HEK293 (cell line): ENCODE data around the gene SEC22B.

Source experiments
- AEBP2 ChIP-seq: fragments of 450-650 bp; formaldehyde crosslinking; IDR thresholded peaks from 2 replicates; pipeline ENCODE4 v1.5.1; 2016; ENCODE audit warnings: missing biosample characterization, missing genetic modification characterization, borderline replicate concordance
- FEZF1 ChIP-seq: fragments of 450-650 bp; formaldehyde crosslinking; IDR thresholded peaks from 2 replicates; pipeline ENCODE4 v1.5.1; 2016; ENCODE audit warnings: missing biosample characterization, missing genetic modification characterization
- HIC1 ChIP-seq: fragments of 450-650 bp; formaldehyde crosslinking; IDR thresholded peaks from 2 replicates; pipeline ENCODE4 v1.5.1; 2016; ENCODE audit warnings: missing biosample characterization, missing genetic modification characterization
- KLF7 ChIP-seq: fragments of 450-650 bp; formaldehyde crosslinking; IDR thresholded peaks from 2 replicates; pipeline ENCODE4 v1.5.1; 2016; ENCODE audit warnings: missing biosample characterization, missing genetic modification characterization, borderline replicate concordance
- TCF7L2 ChIP-seq: IDR thresholded peaks from 2 replicates; pipeline ENCODE4 v1.6.1; 2011; ENCODE audit warnings: low read depth, mild to moderate bottlenecking, inconsistent platforms, low read length, moderate library complexity, borderline replicate concordance
- YY1 ChIP-seq: fragments of 450-650 bp; formaldehyde crosslinking; IDR thresholded peaks from 2 replicates; pipeline ENCODE4 v1.5.1; 2018; ENCODE audit warnings: missing biosample characterization, missing genetic modification characterization
- ZBTB1 ChIP-seq: fragments of 450-650 bp; formaldehyde crosslinking; IDR thresholded peaks from 2 replicates; pipeline ENCODE4 v1.5.1; 2016; ENCODE audit warnings: missing biosample characterization, missing genetic modification characterization
- ZBTB20 ChIP-seq: fragments of 450-650 bp; formaldehyde crosslinking; IDR thresholded peaks from 2 replicates; pipeline ENCODE4 v1.5.1; 2016; ENCODE audit warnings: missing biosample characterization, missing genetic modification characterization
- ZBTB21 ChIP-seq: fragments of 450-650 bp; formaldehyde crosslinking; IDR thresholded peaks from 2 replicates; pipeline ENCODE4 v1.5.1; 2017; ENCODE audit warnings: missing biosample characterization, missing genetic modification characterization
- ZBTB8A ChIP-seq: fragments of 450-650 bp; formaldehyde crosslinking; IDR thresholded peaks from 2 replicates; pipeline ENCODE4 v1.5.1; 2016; ENCODE audit warnings: missing biosample characterization, missing genetic modification characterization
- ZNF121 ChIP-seq: fragments of 450-650 bp; formaldehyde crosslinking; IDR thresholded peaks from 2 replicates; pipeline ENCODE4 v1.5.1; 2016; ENCODE audit warnings: missing biosample characterization, missing genetic modification characterization
- ZNF140 ChIP-seq: fragments of 450-650 bp; formaldehyde crosslinking; IDR thresholded peaks from 2 replicates; pipeline ENCODE4 v1.5.1; 2016; ENCODE audit warnings: missing biosample characterization, missing genetic modification characterization
- ZNF146 ChIP-seq: fragments of 450-650 bp; formaldehyde crosslinking; IDR thresholded peaks from 2 replicates; pipeline ENCODE4 v1.5.1; 2016; ENCODE audit warnings: missing biosample characterization, missing genetic modification characterization
- ZNF155 ChIP-seq: fragments of 450-650 bp; formaldehyde crosslinking; IDR thresholded peaks from 2 replicates; pipeline ENCODE4 v1.5.1; 2016; ENCODE audit warnings: missing biosample characterization, missing genetic modification characterization
- ZNF223 ChIP-seq: fragments of 450-650 bp; formaldehyde crosslinking; IDR thresholded peaks from 2 replicates; pipeline ENCODE4 v1.5.1; 2016; ENCODE audit warnings: missing biosample characterization, missing genetic modification characterization
- ZNF239 ChIP-seq: fragments of 450-650 bp; formaldehyde crosslinking; IDR thresholded peaks from 2 replicates; pipeline ENCODE4 v1.5.1; 2016; ENCODE audit warnings: missing biosample characterization, missing genetic modification characterization
- ZNF266 ChIP-seq: fragments of 450-650 bp; formaldehyde crosslinking; IDR thresholded peaks from 2 replicates; pipeline ENCODE4 v1.5.1; 2016; ENCODE audit warnings: missing biosample characterization, missing genetic modification characterization, low read depth
- ZNF280D ChIP-seq: fragments of 450-650 bp; formaldehyde crosslinking; IDR thresholded peaks from 2 replicates; pipeline ENCODE4 v1.5.1; 2016; ENCODE audit warnings: missing biosample characterization, missing genetic modification characterization
- ZNF292 ChIP-seq: fragments of 450-650 bp; formaldehyde crosslinking; IDR thresholded peaks from 2 replicates; pipeline ENCODE4 v1.5.1; 2016; ENCODE audit warnings: low read depth, missing biosample characterization, missing genetic modification characterization, borderline replicate concordance
- ZNF324 ChIP-seq: fragments of 450-650 bp; formaldehyde crosslinking; IDR thresholded peaks from 2 replicates; pipeline ENCODE4 v1.5.1; 2016; ENCODE audit warnings: missing biosample characterization, missing genetic modification characterization
- ZNF354C ChIP-seq: fragments of 450-650 bp; formaldehyde crosslinking; IDR thresholded peaks from 2 replicates; pipeline ENCODE4 v1.5.1; 2016; ENCODE audit warnings: missing biosample characterization, missing genetic modification characterization, low read depth, borderline replicate concordance
- ZNF366 ChIP-seq: fragments of 450-650 bp; formaldehyde crosslinking; conservative IDR thresholded peaks from 2 replicates; pipeline ENCODE4 v1.5.1; 2016; ENCODE audit warnings: missing biosample characterization, missing genetic modification characterization
- ZNF394 ChIP-seq: fragments of 450-650 bp; formaldehyde crosslinking; IDR thresholded peaks from 2 replicates; pipeline ENCODE4 v1.5.1; 2016; ENCODE audit warnings: missing biosample characterization, missing genetic modification characterization, mild to moderate bottlenecking, moderate library complexity, borderline replicate concordance
- ZNF548 ChIP-seq: fragments of 450-650 bp; formaldehyde crosslinking; IDR thresholded peaks from 2 replicates; pipeline ENCODE4 v1.5.1; 2016; ENCODE audit warnings: missing biosample characterization, missing genetic modification characterization
- ZNF704 ChIP-seq: fragments of 450-650 bp; formaldehyde crosslinking; IDR thresholded peaks from 2 replicates; pipeline ENCODE4 v1.5.1; 2016; ENCODE audit warnings: missing biosample characterization, missing genetic modification characterization
- ZNF747 ChIP-seq: fragments of 450-650 bp; formaldehyde crosslinking; IDR thresholded peaks from 2 replicates; pipeline ENCODE4 v1.5.1; 2016; ENCODE audit warnings: missing biosample characterization, missing genetic modification characterization
- ZSCAN16 ChIP-seq: fragments of 450-650 bp; formaldehyde crosslinking; IDR thresholded peaks from 2 replicates; pipeline ENCODE4 v1.5.1; 2016; ENCODE audit warnings: missing biosample characterization, missing genetic modification characterization
- ZSCAN30 ChIP-seq: fragments of 450-650 bp; IDR thresholded peaks from 2 replicates; pipeline ENCODE4 v1.5.1; 2018; ENCODE audit warnings: missing biosample characterization, mild to moderate bottlenecking, missing genetic modification characterization, moderate library complexity
- ZSCAN5A ChIP-seq: fragments of 450-650 bp; formaldehyde crosslinking; IDR thresholded peaks from 2 replicates; pipeline ENCODE4 v1.5.1; 2016; ENCODE audit warnings: missing biosample characterization, missing genetic modification characterization
- TF ChIP-seq, protein P1 (sequence below): fragments of 450-650 bp; formaldehyde crosslinking; IDR thresholded peaks from 2 replicates; pipeline ENCODE4 v1.5.1; 2016; ENCODE audit warnings: missing biosample characterization, missing genetic modification characterization

Gene SEC22B

DNA sequence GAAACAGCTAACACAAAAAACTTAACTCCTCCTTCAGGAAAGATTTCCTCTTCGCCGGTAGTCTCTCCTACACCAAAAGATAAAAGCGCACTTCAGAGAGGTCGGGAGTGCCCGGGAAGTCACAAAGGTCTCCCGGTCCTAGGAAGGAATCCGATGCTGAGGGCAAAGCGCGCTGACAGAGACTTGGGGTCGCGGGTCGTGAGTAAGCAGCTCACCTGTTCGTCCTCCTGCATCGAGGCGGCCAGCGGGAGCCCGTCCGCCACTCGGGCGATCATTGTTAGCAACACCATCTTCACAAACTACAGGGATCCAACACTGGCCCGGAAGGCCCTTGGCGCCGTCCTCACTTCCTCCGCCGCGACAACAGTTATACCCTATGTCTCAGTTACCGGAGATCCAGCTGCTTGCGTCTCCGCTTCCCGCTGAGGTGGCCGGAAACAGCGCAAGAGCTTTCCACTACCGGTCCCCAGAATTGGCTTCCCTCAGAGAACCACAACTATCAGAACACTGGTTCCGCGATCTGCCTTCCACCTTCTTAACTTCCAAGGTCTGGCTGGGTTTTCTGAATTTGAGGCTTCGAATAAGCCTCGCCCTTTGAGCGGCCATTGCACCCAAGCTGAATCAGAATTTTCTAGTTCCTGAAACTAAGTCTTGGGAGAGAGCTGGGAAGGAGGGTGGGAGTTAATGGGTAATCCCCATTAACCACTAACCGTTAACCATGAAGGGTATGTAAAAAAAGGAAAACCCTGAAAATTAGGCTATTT is at the start of gene SEC22B (continued):
- TF ChIP-seq ZNF354C (no peak), ZBTB8A (peak; percentile 68), ZNF747 (tag by site-specific recombination) (no peak), ZNF292 (tag by site-specific recombination) (no peak), ZNF394 (tag by site-specific recombination) (peak; percentile 92), ZNF324 (tag by site-specific recombination) (peak; percentile 97), ZNF140 (tag by site-specific recombination) (no peak), ZBTB1 (tag by site-specific recombination) (no peak), KLF7 (tag by site-specific recombination) (peak; percentile 77), AEBP2 (no peak), ZSCAN30 (tag by site-specific recombination) (peak; percentile 98), ZNF280D (tag by site-specific recombination) (peak; percentile 90; the same call in 1 of the 2 replicates), ZNF366 (no peak; the same call in 1 of the 2 replicates), HIC1 (no peak), ZNF146 (tag by site-specific recombination) (peak; percentile 68), ZNF704 (no peak), ZNF223 (no peak), ZBTB20 (tag by site-specific recombination) (peak; percentile 82; the same call in 1 of the 2 replicates), ZSCAN16 (tag by site-specific recombination) (no peak; the same call in 1 of the 2 replicates), YY1 (peak; percentile 90), FEZF1 (tag by site-specific recombination) (no peak; the same call in 1 of the 2 replicates), ZSCAN5A (tag by site-specific recombination) (peak; percentile 93), ZNF155 (tag by site-specific recombination) (no peak), ZNF548 (tag by site-specific recombination) (no peak), ZBTB21 (peak; percentile 85), ZNF266 (tag by site-specific recombination) (no peak), ZNF121 (peak; percentile 55; the same call in 1 of the 2 replicates), ZNF239 (tag by site-specific recombination) (no peak), TCF7L2 (no peak)
- TF ChIP-seq, protein P1, sequence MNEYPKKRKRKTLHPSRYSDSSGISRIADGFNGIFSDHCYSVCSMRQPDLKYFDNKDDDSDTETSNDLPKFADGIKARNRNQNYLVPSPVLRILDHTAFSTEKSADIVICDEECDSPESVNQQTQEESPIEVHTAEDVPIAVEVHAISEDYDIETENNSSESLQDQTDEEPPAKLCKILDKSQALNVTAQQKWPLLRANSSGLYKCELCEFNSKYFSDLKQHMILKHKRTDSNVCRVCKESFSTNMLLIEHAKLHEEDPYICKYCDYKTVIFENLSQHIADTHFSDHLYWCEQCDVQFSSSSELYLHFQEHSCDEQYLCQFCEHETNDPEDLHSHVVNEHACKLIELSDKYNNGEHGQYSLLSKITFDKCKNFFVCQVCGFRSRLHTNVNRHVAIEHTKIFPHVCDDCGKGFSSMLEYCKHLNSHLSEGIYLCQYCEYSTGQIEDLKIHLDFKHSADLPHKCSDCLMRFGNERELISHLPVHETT, result peak; percentile 99
